ENCODE data around the gene RPL36AL. TPM values are rescaled to one million over a fixed set of nuclear protein-coding genes. Genes with fewer than 3 reads are reported as not detected.
"Not testable (repeated sequence)": the region's sequence is repeated elsewhere in the genome, so short reads cannot be mapped to it uniquely, and the experiment has no call there.

Gene RPL36AL
- 170 and 223 TPM in 2 replicates for total RNA-seq (2014; rRNA removed; shearing (Covaris generic))

DNA sequence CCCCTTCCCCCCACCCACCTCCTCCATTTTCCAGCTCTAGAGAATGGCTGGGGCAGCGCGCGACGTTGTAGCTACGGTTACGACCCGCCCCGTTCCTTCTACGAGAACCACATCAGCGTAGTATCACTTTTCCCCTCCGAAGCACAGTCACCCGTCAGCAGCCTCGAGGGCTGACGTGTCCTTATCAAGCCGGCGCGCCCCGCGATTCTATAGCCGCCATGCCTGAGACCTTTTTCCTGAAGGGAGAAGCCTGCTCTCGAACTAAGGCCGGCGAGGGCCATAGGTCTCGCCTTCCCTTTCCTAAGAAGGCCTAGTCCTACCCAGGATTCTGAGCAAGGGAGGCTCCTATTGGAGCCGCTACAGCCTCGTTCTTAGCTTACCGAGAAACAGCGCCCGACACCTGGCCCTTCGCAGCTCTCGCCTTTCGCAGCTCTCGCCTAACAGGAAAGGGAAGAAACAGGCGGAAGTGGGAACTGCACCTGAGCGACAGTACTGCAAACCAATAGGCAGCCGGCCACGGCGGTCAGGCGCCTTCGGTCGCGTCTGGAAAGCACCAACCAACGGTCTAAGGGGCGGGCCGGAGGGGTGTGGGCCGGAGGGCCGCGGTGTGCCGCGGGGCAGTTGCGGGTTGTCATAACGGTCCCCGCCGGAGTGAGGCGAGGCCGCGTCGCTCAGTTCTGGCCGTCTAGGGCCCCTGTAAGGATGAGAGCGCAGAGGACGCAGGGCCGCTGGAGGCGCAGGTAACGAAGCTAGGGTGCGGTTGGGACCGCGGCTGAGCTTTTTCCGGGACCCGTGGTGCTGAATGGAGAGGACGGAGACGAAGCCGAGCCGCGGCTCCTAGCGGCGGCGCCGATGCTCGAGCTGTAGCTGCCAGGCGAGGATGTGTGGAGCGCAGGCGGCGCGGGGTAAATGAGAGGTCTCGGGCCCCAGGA lies at the start of gene RPL36AL, which contains the start of gene MGAT2:
Gene RPL36AL (minus strand): TSS at position 445 of the 932 bp plus-strand sequence. CDS start 1,522 bp downstream, outside the sequence.
Gene MGAT2 (plus strand): TSS at position 618 of the 932 bp plus-strand sequence. CDS start 470 bp downstream, outside the sequence.
- DNase-seq (ENCODE audit: low spot score) = peak; percentile 92

DNA sequence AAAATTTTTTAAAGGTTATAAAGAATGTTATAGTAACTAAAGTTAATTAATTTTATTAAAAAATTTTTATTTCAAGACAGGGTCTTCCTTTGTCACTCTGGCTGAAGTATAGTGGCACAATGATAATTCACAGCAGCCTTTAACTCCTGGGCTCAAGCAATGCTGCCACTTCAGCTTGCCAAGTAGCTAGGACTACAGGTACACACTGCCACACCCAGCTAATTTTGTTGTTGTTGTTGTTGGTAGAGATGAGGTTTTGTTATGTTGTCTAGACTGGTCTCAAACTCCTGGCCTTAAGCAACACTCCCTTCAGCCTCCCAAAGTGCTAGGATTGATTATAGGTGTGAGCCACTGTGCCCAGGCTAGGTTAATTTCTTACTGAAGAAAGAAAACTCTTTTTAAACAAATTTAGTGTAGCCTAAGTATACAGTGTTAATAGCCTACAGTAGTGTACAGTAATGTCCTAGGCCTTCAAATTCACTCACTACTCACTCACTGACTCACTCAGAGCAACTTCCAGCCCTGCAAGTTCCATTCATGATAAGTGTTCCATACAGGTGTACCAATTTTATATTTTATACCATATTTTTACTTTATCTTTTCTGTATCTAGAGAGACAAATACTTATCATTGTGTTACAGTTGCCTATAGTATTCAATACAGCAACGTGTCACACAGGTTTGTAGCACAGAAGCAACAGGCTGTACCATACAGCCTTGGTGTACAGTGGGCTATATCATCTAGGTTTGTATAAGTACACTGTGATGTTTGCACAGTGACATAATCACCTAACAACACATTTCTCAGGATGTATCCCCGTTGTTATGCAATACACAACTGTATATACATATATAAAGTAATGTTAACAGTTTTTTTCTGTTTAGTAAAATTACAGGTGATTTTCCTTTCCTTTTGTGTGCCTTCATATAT lies 39.4 kb upstream of the RPL36AL start:
- no peak for DNase-seq (ENCODE audit: low spot score)

DNA sequence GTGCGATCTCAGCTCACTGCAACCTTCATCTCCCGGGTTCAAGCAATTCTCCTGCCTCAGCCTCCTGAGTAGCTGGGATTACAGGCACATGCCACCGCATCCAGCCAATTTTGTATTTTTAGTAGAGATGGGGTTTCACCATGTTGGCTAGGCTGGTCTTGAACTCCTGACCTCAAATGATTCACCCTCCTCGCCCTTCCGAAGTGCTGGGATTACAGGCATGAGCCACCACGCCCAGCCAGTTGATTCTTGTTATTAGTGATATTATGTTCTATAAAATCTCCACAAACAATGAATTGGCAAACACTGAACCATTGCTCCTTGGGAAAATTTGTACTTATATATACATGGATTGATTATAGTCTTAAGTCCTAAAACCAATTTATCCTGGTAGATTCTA lies 37.1 kb upstream of the RPL36AL start:
- not testable (repeated sequence) for DNase-seq (ENCODE audit: low spot score)

DNA sequence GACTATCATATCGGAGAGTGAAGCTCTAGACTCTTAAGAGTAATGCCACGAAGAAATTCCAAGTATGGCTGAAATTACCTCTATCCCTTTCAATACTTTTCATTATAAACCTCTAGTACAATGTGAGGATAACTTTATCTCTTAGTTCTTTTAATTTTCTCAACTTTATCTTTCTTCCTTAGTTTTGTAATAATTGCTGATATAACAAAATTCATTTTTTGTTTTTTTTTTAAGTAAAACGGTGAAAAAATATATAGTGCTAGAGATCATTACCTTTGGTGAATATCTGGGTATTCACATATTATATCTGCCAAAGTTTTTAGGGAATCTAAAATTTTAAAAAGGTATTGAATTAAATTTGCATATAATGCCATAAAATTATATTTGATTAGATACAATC lies 34.1 kb upstream of the RPL36AL start:
- DNase-seq (ENCODE audit: low spot score) = no peak

DNA sequence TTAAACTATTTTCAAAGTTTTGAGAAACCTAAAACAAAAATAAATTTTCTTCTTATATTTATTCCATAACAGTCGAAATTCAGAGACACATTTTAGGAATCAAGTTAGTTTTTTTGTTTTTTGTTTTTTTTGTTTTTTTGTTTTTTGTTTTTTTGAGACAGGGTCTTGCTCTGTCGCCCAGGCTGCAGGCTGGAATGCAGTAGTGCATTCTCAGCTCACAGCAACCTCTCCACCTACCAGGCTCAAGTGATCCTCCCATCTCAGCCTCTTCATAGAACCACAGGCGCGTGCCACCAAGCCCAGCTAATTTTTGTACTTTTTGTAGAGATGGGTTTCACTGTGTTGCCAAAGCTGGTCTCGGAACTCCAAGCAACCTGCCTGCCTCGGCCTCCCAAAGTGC lies 33.1 kb upstream of the RPL36AL start:
- no peak for DNase-seq (ENCODE audit: low spot score)

DNA sequence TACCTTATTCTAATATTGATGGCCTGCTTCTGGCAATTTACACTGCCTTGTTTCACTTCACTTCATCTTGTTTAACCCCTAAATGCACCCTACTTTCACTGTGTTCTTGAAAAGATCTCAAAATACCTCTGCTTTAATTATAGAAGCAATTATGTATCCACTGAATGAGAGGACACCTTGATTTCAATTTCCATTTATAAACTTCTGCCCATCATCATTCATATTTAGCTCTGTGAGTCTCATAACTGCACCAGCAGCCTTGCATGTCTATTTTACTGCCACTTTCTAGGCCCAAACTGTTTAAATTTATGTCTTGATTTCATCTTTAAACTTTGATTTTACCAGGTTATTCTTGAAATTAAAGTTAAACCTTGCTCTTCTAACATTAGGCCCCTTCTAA lies 21.7 kb upstream of the RPL36AL start:
- no peak for DNase-seq (ENCODE audit: low spot score)

DNA sequence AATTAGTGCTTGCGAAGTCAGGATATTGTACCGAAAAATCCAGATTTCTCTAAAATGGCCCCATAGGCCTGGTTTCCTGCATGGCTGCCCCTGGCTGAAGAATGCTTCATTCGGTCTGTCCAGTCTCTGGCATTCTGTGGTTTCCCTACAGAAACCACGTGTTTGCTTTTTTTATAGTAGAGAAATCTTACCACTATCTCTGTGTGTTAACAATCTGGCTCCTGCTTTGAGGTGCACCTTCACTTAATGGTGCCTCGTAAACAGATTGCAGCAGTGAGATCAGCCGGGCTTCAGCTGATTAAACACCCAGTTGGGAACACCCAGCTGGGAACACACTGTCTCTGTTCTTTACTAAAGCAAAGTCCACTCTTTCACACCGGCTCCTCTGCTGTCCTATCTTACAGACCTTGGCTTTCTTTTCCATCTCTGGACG lies 21.3 kb upstream of the RPL36AL start:
- peak; percentile 46 for DNase-seq (ENCODE audit: low spot score)

DNA sequence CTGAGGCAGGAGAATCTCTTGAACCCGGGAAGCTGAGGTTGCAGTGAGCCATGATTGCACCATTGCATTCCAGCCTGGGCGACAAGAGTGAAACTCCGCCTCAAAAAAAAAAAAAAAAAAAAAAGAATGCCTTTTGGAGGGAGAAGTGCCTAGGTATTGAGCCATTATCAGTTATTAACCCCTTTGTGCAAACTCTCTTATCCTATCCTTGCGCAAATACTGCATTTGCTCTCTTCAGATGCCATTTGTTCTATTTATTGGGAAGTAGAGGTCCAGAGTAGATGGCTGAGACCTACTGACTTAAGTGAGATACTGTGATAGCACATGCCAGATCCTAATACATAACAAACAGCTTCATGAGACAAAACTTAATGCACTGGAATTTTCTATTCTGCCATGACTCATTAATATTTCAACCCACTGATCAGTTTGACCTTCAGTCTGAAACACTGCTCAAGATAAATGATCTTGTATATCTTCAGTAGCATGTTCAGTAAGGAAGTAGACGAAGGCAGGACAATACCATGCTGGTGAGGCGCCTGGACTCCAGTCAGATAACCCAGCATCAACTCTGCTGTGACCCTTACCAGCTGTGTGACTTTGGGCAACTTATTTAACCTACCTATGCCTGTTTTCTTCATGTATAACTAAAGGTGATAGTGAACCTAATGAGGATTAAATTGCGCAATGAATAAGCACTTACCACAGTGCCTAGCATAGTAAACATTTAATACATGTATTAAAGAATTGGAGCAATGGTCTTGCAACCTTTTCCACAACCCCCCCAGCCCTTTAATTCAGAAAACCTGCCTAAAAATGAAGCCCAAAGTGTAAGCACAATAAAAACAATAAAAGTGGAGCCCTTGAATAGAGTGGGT lies 20.4 kb upstream of the RPL36AL start:
- no peak for DNase-seq (ENCODE audit: low spot score)

DNA sequence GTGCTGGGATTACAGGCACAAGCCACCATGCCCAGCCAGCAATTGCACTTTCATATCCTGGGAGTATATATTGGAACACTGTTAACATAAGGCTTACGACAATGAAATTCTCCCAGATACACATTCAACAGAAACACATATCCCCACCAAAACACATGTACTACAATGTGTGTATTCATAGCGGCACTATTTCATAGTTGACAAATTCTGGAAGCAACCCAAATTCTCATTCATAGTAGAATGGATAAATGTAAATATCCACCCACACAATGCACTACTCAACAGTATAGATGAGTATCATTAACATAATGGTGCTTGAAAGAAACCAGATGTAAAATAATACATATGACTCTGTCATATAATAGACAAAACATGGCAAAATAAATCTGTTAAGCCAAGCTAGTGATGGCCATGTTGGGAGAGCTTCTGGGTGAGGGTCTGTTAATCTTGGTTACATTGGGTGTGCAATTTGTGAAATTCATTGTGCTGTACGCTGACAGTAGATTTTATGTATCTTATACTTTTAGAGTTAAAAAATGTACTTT lies 17.2 kb upstream of the RPL36AL start:
- DNase-seq (ENCODE audit: low spot score) = no peak

DNA sequence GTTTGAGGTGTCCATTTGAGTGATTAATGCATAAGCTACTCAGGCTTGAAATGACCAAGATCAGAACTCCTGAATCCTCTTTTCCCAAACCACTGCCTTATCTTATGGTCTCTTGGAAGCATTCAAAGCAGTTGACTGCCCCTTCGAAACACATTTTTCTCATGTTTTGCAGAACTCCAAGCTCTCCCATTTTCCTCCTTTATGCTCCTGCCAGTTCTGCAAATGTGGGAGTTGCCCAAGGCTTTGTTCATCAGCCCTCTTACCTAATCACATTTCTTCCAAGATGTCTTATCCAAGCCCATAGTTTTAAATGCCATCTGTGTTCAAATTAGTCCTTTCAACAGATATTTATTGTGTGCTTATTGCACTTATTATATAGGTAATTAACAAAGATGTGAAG lies 16.4 kb upstream of the RPL36AL start:
- DNase-seq (ENCODE audit: low spot score) = no peak

DNA sequence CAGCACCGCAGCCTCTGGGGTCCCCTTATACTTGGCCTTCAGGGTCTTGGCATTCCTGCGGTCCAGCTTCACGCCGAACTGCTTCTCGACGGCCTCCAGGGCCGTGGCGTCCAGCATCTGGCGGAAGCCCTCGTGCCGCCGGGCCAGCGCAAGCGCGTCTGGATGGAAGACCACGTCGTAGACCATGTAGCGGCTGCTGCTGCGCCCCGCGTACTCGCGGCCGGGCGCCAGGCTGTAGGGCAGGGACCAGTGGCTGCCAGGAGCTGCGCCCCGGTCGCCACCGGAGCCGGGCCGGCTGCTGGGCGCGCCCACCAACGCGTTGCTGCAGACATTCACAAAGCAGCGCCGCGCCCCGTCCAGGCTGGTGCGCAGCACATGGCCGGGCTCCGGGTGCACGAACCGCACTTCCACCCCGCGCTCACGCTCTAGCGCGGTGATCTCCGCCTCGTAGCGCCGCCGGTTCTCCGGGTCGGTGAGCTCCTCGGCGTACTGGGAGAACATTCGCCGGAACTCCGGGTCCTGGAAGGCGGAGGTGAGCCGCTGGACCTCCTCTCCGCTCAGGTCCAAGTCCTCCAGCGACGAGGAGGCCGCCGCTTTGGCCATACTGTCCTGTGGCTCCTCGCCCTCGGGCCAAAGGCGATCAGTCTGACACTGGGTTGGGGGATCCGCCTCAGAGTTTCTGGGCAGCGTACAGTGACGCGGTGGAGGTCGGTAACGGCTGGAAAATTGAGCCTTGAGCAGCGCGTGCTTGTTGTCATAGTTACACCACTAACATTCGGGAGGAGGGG lies 14.3 kb upstream of the RPL36AL start, which contains the start of gene DNAAF2:
Gene DNAAF2 (minus strand): TSS at position 698 of the 788 bp plus-strand sequence. CDS start 95 bp downstream, at position 603.
- DNase-seq (ENCODE audit: low spot score) = peak; percentile 18

DNA sequence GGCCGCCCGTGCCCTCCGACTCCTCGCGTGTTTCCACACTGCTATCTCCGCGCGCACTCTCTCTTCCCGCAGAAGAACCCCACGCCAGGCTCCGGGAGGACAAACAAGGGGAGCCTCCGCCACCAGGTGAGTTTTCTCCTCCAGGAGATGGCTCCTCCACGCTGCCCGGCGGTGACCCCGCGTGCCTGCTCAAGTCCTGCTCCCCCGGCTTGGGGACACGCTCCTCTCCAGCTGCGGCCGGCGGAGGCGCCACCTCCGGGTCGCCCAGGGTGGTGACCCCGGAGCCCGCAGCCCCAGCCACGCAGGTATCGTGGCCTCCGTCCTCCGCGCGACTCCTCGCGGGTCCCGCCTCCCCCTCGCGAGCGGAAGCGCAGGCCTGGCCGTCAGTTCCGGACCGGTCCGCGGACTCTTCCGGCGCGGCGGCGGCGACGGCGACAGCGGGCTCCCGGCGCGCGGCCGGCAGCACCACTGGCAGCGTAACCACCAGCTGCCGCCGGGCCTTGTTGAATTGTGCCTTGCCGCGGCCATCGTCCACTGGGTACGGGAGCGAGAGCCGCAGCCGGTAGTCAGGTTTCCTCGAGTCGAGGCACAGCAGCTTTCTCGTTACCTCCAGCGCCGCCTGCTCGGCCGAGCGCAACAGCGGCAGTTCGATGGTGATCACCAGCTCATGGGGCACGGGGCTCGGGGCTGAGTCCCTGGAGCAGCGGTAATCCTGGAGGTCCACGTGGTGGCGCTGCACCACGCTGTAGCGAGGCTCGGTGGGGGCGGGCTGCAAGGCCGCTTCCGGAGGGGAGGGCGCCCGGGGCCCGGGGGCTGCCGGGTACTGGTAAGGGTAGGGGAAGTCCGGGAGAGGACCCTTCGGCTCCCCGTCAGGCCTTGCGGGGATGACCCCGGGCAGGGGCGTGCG lies 13.5 kb upstream of the RPL36AL start:
- DNase-seq (ENCODE audit: low spot score) = peak; percentile 77

DNA sequence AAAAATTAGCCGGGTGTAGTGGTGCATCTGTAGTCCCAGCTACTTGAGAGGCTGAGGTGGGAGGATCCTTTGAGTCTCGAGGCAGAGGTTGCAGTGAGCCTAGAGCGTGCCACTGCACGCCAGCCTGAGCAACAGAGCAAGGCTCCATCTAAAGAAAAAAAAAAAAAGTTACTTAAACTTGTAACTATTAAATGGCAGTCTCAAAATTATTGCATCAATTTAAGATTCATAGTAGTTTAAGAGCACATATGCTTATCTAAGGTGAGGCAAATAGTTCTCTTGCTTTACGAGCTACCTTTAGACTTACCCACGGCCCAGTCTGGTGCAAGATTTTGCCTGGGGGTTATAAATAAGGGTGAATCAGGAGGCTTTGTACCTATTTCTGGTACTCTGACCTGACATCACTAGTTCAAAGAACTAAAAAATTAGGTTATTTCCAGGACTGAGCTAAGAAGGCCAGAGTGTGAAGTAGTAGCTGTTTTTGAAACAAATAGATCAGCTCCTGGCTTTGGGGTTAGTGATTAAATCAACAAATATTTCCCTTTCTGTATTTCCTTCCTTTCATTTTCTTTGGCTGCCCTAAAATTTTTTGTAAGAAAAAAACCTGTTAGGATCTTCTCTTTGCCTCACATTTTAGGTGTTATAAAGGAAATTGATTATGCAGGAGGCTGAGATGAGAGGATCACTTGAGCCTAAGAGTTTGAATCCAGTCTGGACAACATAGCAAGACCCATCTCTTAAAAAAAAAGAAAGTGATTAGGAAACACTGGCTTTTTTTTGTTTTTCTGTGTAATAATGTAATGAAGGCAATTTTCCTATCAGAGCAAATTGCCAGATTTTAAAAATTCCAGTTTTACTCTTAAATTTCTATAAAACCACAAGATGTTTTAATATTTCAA lies 3.8 kb upstream of the RPL36AL start:
- DNase-seq (ENCODE audit: low spot score) = no peak

DNA sequence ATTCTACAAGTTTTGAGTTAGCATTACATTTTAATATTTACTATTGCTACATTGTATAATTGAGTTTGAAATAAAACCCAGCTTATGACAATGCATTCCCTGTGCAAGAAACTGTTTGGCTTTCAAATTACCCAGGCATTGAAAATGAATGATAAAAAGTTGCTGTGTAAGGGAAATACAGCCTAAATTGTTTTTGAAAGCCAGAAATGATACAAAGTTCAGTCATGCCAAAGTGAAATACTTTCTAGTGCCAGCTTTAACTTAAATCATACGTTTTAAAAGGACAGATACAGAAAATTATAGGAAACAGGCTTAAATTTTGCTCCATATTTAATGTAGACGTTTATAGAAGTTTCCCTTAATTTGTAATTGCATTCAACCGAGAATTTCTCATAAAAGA lies 3.0 kb upstream of the RPL36AL start:
- DNase-seq (ENCODE audit: low spot score) = no peak

DNA sequence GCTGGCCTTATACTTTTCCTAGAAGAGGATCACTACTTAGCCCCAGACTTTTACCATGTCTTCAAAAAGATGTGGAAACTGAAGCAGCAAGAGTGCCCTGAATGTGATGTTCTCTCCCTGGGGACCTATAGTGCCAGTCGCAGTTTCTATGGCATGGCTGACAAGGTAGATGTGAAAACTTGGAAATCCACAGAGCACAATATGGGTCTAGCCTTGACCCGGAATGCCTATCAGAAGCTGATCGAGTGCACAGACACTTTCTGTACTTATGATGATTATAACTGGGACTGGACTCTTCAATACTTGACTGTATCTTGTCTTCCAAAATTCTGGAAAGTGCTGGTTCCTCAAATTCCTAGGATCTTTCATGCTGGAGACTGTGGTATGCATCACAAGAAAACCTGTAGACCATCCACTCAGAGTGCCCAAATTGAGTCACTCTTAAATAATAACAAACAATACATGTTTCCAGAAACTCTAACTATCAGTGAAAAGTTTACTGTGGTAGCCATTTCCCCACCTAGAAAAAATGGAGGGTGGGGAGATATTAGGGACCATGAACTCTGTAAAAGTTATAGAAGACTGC lies 1.7 kb upstream of the RPL36AL start:
- no peak for DNase-seq (ENCODE audit: low spot score)

DNA sequence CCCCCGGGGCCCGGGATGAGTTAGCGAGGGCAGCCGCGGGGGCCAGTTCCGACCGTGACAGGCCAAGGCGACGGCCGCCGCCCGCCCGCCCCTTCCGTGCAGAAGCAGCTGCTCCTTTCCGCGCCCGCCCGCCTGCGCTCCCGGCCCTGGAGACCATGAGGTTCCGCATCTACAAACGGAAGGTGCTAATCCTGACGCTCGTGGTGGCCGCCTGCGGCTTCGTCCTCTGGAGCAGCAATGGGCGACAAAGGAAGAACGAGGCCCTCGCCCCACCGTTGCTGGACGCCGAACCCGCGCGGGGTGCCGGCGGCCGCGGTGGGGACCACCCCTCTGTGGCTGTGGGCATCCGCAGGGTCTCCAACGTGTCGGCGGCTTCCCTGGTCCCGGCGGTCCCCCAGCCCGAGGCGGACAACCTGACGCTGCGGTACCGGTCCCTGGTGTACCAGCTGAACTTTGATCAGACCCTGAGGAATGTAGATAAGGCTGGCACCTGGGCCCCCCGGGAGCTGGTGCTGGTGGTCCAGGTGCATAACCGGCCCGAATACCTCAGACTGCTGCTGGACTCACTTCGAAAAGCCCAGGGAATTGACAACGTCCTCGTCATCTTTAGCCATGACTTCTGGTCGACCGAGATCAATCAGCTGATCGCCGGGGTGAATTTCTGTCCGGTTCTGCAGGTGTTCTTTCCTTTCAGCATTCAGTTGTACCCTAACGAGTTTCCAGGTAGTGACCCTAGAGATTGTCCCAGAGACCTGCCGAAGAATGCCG lies 872 bp upstream of the RPL36AL start:
- DNase-seq (ENCODE audit: low spot score) = peak; percentile 26

DNA sequence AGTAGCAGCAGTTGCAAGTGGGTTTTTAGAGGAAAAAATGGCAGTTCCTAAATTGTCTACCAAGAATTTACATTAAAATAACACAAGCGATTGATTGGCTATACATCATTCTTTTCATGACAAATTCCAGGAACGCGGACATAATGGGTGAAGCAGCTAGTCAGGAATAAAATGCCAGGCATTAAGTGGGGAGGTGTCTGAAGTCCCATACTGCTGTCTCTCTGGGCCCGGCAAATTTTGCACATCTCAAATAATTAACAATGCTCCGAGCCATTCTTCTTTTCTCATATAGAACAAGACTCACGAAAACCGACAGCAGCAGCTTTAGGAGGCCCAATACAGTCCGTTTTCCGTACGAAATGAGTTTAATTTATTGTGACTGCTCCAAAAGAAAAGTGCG lies 696 bp downstream of the RPL36AL start:
- no peak for DNase-seq (ENCODE audit: low spot score)

All from A172 (cell line).